HG03432 (cell line): ENCODE measurements around the gene KRTAP2-4.
"Not testable (repeated sequence)": the region's sequence is repeated elsewhere in the genome, so short reads cannot be mapped to it uniquely, and the experiment has no call there.

Source experiments
- ATAC-seq: cut with Tn5 transposase; IDR thresholded peaks from one replicate; pipeline ENCODE4 v1.9.1; 2021; ENCODE audit warnings: mild to moderate bottlenecking, moderate library complexity; ENCODE audit not compliant: unreplicated experiment

Gene KRTAP2-4, protein sequence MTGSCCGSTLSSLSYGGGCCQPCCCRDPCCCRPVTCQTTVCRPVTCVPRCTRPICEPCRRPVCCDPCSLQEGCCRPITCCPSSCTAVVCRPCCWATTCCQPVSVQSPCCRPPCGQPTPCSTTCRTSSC

DNA sequence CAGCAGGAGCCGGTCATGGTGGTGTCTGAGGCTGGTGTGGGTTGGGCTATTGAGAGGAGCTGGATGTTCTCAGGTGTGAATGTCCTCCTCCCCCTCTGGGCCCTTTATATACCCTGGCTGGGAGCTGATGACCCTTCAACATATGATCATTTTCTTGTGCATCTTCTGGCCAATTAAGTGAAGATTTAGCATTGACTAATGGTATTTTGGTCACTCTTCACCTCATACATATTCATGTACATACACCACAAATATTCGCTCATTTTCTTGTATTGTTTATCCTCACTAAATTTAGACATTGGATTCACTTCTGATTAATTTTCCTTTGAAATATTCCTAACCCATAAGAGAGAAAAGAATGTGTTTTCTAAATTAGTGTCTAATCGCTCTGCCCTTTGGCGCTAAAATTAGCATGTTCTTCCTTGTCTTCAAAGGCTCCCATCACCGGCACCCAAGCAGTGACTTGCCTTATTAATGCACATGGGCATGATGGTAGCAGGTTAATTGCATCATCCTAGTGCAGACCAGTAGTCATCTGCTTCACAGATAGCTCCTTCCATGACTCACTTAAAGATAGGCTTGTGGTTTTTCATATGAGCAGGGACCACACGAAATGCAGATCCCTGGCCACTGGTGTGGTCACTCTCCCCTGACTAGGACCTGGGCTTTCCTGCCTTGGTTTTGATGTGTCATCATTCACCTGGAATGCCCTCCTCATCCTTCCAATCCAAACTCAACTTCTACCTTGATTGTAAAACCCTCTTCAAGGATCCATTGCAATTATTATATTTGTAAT lies at the start of gene KRTAP2-4:
TSS of gene KRTAP2-4 (minus strand) at position 51 of the 796 bp plus-strand sequence. CDS start at position 17, 34 bp downstream.
- no peak for ATAC-seq

DNA sequence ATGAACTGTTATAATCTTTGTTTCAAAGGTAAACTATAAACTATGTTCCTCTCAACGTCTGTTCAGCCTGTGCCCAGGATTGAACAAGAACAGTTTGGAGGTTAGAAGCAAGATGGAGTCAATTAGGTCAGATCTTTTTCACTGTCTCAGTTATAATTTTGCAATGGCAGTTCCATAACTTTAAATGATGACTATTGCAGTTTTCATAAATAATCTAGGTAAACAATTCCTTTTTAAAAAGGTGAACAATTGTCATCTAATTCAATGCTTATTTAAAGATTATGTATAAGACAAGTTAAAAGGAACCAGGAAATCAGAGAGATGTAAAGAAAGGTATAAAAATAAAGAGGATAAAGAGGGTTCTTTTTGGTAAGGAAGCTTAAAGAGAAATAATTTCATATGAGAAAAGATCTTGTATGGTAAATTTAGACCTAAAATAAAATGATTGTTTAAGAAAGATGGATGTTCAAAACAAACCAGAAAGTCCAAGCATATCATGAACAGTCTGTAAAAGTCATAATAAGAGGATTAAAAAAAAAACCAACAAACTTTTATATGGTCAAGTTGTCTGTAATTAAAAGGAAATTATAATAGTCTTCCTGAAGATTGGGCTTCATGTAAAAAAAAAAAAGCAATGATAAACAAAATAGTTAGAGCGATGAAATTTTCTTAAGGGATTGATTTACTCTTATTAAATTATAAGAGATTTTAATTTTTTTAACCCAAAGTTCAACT lies 45.6 kb upstream of the KRTAP2-4 start:
- ATAC-seq: no peak

DNA sequence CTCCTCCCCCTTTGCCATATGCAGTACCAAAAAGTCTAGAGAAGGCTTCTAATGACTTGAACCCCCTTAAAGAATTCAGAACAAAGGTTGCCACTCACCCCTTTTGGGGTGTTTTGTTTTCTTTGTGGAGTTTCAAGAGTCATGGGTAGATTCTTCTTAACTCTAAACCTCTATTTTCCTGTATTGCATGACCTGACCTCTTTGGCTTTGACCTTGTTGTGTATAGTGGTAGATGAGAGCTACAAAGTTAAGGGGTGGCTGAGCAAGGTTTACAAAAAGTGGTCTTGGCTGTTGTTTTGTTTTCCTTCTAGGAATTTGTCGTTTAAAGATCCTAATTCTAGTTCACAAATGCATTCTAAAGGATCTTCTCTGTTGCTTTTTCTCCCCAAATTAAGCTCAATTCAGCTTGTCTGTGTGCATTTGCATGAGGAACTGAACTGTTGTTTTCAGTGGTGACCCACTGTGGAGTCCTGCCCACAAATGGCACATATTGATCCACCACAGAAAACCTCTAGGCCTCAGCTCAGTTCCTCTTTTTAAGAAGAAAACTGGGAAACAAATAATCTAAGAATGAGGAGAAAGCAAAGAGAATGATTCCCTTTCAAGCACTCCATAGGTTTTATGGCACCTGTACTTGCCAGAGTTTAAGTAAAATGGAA lies 43.2 kb upstream of the KRTAP2-4 start:
- not testable (repeated sequence) for ATAC-seq

DNA sequence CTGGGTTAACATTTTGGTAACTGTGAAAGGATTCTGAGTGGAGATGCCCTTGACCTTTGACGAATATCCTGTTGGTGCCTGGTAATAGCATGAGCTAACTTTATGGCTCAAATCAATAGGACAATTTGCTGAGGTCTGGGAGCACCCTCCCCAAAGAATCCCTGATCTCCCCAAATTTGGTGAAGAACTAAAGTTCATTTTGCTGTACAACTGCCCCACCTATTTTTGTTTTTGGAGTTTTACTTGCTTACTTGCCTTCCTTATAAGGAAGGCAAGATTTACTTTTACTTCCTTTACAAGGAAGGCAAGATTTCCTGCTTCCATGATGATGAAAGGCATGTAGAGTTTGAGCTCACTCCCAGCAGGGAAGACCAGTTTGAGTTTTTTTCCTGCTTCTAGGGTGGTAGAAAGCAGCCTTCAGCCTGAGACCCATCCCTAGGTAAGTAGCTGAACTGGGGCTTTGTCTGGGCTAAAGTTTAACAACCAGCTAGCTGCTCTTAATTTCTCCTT lies 42.3 kb upstream of the KRTAP2-4 start:
- ATAC-seq: no peak

DNA sequence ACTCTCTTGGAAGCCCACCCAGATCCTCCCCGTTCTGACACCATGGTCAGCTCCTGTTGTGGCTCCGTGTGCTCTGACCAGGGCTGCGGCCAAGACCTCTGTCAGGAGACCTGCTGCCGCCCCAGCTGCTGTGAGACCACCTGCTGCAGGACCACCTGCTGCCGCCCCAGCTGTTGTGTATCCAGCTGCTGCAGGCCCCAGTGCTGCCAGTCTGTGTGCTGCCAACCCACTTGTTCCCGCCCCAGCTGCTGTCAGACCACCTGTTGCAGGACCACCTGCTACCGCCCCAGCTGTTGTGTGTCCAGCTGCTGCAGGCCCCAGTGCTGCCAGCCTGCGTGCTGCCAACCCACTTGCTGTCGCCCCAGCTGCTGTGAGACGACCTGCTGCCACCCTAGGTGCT lies 39.7 kb upstream of the KRTAP2-4 start, which contains the start of gene KRTAP4-9:
TSS of gene KRTAP4-9 (plus strand) at position 43 of the 400 bp plus-strand sequence. CDS start at position 43, 0 bp downstream.
- not testable (repeated sequence) for ATAC-seq

DNA sequence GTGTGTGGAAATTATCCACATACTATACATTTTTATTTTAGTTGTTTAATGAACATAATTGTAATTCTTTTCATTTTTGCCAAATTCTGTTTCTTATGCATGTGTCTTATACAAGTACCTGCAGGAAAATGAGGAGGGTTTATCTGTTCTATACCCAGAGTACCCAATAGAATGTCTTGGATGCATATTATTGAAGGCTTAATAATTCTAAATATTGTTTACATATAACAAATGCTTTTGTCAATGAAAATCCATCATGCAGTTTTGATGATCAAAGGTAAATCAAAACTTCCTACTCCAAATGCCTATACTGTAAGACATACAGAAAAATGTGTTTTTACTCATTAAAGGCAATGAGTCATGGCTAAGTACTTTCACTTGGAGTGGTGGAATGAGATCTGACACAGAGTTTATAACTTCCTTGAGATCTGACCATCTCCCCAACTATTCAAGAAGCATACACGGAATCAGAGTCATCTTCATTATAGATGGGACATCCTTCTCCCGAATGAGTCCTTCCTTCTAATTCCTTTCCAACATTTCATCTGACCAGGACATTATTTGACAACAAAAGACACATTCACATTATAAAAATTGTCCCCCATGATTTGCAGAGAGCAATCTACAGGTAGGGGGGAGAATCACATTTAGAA lies 38.8 kb upstream of the KRTAP2-4 start:
- ATAC-seq: not testable (repeated sequence)

DNA sequence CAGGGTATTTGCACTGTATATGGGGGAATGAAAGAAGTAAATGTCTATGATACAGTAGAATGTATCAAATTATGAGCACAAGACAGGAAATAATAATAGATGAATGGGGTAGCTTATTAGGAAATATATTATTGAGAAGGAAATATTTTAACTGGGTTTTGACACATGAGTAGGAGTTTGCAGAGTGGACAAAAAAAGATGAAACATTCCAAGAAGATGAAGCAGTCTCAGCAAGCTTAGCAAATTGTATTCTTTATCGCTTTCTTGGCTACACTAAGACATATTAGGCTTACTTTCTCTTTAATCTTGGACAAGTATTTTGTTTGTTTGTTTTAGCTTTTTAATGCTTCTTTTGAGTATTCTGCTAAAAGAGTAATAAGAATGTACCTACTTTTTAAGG lies 38.2 kb upstream of the KRTAP2-4 start:
- no peak for ATAC-seq

DNA sequence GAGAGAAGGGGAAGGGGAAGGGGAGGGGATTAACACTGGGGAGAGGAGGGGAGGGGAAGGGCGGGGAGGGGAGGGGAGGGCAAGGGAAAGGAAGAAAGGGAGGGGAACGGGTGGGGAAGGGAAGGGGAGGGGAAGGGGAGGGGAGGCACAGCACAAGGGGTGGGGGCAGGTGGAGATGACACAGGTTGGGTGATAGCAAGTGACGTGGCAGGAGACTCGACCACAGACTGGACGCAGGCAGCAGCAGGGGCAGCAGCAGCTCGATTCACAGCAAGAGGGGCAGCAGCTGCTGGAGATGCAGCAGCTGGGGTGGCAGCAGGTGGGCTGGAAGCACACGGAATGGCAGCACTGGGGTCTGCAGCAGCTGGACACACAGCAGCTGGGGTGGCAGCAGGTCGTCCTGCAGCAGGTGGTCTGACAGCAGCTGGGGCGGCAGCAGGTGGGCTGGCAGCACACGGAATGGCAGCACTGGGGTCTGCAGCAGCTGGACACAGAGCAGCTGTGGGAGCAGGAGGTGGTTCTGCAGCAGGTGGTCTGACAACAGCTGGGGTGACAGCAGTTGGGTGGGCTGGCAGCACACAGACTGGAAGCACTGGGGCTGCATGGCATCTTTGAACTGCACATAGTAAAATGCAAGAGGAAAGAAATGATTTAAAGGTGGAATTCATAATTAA lies 36.0 kb upstream of the KRTAP2-4 start, which contains the start of gene KRTAP4-16:
TSS of gene KRTAP4-16 (minus strand) at position 624 of the 674 bp plus-strand sequence. CDS start at position 624, 0 bp downstream.
- no peak for ATAC-seq

DNA sequence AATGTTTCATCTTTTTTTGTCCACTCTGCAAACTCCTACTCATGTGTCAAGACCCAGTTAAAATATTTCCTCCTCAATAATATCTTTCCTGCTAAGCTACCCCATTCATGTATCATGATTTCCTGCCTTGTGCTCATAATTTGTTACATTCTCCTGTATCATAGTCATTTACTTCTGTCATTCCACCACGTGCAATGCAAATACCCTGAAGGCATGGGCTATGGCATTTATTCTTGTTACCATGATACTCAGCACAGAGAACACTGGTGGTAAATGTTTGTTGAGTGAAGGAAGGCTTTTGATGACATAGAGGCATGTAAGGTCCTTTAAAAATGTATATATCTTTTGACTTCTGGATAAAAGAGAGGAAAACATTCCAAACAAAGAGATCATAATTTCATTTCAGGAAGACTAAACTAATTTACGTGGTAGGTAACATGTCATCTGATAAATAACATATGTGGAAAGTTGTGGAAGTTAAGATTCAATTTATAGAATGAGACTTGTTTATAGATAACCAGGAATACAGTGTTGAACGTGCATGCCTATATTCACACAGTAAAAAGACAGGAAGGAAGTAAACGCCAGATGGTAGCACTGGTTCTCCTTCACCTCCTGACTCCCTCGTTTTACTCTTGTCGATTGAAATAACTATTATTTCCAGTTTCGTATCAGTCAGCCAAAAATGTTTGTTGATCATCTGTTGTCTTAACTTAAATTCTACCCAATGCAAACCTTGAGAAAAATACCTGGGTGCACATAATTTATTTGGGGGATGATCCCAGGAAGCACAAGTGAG lies 34.2 kb upstream of the KRTAP2-4 start:
- not testable (repeated sequence) for ATAC-seq

DNA sequence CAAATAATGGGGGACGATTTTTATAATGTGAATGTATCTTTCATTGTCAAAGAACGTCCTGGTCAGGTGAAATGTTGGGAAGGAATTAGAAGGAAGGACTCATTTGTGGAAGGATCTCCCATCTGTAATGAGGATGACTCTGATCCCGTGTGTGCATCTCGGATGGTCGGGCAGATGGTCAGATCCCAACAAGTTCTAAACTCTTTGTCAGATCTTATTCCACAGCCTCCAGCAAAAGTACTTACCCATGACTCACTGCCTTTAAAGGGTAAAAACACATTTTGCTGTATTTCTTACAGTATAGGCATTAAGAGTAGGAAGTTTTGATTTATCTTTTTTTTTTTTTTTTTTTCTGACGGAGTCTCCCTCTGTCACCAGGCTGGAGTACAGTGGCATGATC lies 32.8 kb upstream of the KRTAP2-4 start:
- ATAC-seq: no peak

DNA sequence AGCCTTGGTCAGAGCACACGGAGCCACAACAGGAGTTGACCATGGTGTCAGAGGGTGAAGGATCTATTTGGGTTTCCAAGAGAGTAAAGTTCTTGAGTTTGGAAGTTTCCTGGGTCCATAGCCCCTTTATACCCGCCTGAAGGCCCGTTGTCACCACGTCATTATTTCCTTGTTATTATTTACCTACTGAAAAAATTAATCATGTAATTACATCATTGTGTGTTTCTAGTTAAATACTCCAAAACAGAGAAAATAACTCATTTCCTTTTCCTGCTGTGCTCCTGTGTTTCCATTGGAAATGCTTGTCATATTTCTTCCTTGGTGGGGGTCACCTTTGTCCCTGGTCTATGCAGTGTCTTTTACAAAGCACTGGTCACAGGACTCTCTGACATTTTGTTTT lies 32.4 kb upstream of the KRTAP2-4 start, which contains the start of gene KRTAP4-8:
TSS of gene KRTAP4-8 (minus strand) at position 101 of the 400 bp plus-strand sequence. CDS start at position 43, 58 bp downstream.
- ATAC-seq: no peak

DNA sequence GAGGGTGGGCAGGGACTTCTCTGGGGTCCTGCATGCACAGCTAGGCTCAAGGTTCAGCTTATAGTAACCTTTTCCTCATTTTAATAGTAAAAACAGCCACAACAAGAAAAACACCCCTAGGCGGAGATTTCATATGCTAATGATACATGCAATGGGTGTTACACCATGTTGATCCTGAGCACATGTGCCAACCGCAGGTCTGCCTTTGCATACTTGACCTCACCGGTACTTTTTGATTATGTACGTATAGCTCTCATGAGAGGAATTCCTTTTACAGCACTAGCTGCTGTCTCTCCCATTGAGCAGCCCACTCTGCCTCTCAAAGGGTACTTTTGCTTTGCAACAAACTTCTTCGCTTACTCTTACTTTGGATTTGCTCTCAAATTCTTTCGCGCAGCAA lies 30.4 kb upstream of the KRTAP2-4 start:
- ATAC-seq: no peak

DNA sequence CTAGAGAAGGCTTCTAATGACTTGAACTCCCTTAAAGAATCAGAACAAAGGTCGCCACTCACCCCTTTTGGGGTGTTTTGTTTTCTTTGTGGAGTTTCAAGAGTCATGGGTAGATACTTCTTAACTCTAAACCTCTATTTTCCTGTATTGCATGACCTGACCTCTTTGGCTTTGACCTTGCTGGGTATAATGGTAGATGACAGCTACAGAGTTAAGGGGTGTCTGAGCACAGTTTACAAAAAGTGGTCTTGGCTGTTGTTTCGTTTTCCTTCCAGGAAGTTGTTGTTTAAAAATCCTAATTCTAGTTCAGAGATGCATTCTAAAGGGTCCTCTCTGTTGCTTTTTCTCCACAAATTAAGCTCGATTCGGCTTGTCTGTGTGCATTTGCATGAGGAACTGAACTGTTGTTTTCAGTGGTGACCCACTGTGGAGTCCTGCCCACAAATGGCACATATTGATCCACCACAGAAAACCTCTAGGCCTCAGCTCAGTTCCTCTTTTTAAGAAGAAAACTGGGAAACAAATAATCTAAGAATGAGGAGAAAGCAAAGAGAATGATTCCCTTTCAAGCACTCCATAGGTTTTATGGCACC lies 23.2 kb upstream of the KRTAP2-4 start:
- ATAC-seq: not testable (repeated sequence)

DNA sequence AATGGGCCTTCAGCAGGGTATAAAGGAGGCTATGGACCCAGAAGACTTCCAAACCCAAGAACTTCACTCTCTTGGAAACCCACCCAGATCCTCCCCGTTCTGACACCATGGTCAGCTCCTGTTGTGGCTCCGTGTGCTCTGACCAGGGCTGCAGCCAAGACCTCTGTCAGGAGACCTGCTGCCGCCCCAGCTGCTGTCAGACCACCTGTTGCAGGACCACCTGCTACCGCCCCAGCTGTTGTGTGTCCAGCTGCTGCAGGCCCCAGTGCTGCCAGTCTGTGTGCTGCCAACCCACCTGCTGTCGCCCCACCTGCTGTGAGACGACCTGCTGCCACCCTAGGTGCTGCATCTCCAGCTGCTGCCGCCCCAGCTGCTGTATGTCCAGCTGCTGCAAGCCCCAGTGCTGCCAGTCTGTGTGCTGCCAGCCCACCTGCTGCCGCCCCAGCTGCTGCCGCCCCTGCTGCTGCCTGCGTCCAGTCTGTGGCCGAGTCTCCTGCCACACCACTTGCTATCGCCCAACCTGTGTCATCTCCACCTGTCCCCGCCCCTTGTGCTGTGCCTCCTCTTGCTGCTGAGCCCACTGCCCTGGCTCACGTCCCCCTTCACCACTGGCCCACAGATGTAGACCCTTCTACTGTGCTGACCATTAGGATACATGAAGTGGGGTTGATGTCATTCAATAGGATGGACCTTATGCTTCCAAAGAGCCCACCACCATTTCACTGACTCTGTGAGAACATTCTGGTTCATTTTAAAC lies 18.6 kb upstream of the KRTAP2-4 start, which contains the start of gene KRTAP4-7:
TSS of gene KRTAP4-7 (plus strand) at position 51 of the 757 bp plus-strand sequence. CDS start at position 108, 57 bp downstream.
- ATAC-seq: not testable (repeated sequence)

DNA sequence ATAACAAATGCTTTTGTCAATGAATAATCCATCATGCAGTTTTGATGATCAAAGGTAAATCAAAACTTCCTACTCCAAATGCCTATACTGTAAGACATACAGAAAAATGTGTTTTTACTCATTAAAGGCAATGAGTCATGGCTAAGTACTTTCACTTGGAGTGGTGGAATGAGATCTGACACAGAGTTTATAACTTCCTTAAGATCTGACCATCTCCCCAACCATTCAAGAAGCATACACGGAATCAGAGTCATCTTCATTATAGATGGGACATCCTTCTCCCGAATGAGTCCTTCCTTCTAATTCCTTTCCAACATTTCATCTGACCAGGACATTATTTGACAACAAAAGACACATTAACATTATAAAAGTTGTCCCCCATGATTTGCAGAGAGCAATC lies 17.7 kb upstream of the KRTAP2-4 start:
- ATAC-seq: not testable (repeated sequence)

DNA sequence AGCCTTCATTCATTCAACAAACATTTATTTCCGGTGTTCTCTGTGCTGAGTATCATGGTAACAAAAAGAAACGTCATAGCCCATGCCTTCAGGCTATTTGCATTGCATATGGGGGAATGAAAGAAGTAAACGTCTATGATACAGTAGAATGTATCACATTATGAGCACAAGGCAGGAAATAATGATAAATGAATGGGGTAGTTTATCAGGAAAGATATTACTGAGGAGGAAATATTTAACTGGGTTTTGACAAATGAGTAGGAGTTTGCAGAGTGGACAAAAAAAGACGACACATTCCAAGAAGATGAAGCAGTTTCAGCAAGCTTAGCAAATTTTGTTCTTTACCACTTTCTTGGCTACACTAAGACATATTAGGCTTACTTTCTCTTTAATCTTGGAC lies 16.9 kb upstream of the KRTAP2-4 start:
- no peak for ATAC-seq

DNA sequence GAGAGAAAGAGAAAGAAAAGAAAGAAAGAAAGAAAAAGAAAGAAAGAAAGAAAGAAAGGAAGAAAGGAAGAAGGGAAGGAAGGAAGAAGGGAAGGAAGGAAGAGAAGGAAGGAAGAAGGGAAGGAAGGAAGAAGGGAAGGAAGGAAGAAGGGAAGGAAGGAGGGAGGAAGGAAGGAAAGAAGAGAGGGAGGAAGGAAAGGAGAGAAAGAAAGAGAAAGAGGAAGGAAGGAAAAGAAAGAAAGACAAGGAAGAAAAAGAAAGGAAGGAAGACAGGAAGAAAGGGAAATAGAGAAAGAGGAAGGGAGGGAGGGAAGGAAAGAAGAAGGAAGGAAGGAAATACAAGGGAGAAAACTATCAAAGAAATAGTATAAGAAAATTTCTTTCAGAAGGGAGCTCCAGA lies 11.1 kb upstream of the KRTAP2-4 start:
- no peak for ATAC-seq
